Measurements from ENCODE around the gene PAH.
A peak's percentile ranks its signal among the peaks of the same experiment; 100 is the strongest.

PAH gene

GRCh38 chr12:102950107-102950949 is 33.3 kb upstream of the PAH start:
- no peak for DNase-seq (ENCODE audit: low read depth, low spot score)

- DNase-seq (ENCODE audit: low read depth, low spot score) = peak; percentile 17
Measured at GRCh38 chr12:102948941-102949352, 31.9 kb upstream of the PAH start.

GRCh38 chr12:102946042-102946441 is 29.0 kb upstream of the PAH start:
- no peak for DNase-seq (ENCODE audit: low read depth, low spot score)

- no peak for DNase-seq (ENCODE audit: low read depth, low spot score)
Measured at GRCh38 chr12:102939670-102940222, 22.7 kb upstream of the PAH start.

- DNase-seq (ENCODE audit: low read depth, low spot score) = no peak
Measured at GRCh38 chr12:102939059-102939458, 22.0 kb upstream of the PAH start.

GRCh38 chr12:102933168-102933567 is 16.1 kb upstream of the PAH start:
- no peak for DNase-seq (ENCODE audit: low read depth, low spot score)

- DNase-seq (ENCODE audit: low read depth, low spot score) = no peak
Measured at GRCh38 chr12:102927220-102927619, 10.2 kb upstream of the PAH start.

GRCh38 chr12:102921240-102921639 is 4.2 kb upstream of the PAH start:
- DNase-seq (ENCODE audit: low read depth, low spot score) = no peak

GRCh38 chr12:102920271-102920670 is 3.2 kb upstream of the PAH start:
- no peak for DNase-seq (ENCODE audit: low read depth, low spot score)

GRCh38 chr12:102918840-102919239 is 1.8 kb upstream of the PAH start:
- DNase-seq (ENCODE audit: low read depth, low spot score) = no peak

- DNase-seq (ENCODE audit: low read depth, low spot score) = no peak
Measured at GRCh38 chr12:102916252-102917025, 605 bp downstream of the PAH start.

GRCh38 chr12:102913453-102914226 is 3.4 kb downstream of the PAH start:
- no peak for DNase-seq (ENCODE audit: low read depth, low spot score)

GRCh38 chr12:102912258-102912657 is 4.8 kb downstream of the PAH start:
- DNase-seq (ENCODE audit: low read depth, low spot score) = no peak

- no peak for DNase-seq (ENCODE audit: low read depth, low spot score)
Measured at GRCh38 chr12:102911320-102911719, 5.7 kb downstream of the PAH start.

GRCh38 chr12:102910792-102911191 is 6.3 kb downstream of the PAH start:
- no peak for DNase-seq (ENCODE audit: low read depth, low spot score)

- DNase-seq (ENCODE audit: low read depth, low spot score) = no peak
Measured at GRCh38 chr12:102910137-102910536, 6.9 kb downstream of the PAH start.

- DNase-seq (ENCODE audit: low read depth, low spot score) = no peak
Measured at GRCh38 chr12:102907918-102908317, 9.1 kb downstream of the PAH start.

GRCh38 chr12:102905229-102905628 is 11.8 kb downstream of the PAH start:
- no peak for DNase-seq (ENCODE audit: low read depth, low spot score)

- DNase-seq (ENCODE audit: low read depth, low spot score) = no peak
Measured at GRCh38 chr12:102903337-102904007, 13.6 kb downstream of the PAH start.

GRCh38 chr12:102902093-102902492 is 15.0 kb downstream of the PAH start:
- DNase-seq (ENCODE audit: low read depth, low spot score) = no peak

GRCh38 chr12:102900389-102900788 is 16.7 kb downstream of the PAH start:
- no peak for DNase-seq (ENCODE audit: low read depth, low spot score)

Data from activated CD4-positive, CD25-positive, alpha-beta regulatory T cell treated with anti-CD3 and anti-CD28 coated beads, Interleukin-2, amount 50 U/mL, for 16 hours (primary cell).